ENCODE results near the gene PARP6. TPM values are rescaled to one million over a fixed set of nuclear protein-coding genes. Genes with fewer than 3 reads are reported as not detected.

The PARP6 gene
- total and polyA plus RNA-seq, 2 of the 8 experiments (the other 6 are each of a cell fraction or from before 2014, with no cell fraction given): 39.8 to 45.3 TPM

DNA sequence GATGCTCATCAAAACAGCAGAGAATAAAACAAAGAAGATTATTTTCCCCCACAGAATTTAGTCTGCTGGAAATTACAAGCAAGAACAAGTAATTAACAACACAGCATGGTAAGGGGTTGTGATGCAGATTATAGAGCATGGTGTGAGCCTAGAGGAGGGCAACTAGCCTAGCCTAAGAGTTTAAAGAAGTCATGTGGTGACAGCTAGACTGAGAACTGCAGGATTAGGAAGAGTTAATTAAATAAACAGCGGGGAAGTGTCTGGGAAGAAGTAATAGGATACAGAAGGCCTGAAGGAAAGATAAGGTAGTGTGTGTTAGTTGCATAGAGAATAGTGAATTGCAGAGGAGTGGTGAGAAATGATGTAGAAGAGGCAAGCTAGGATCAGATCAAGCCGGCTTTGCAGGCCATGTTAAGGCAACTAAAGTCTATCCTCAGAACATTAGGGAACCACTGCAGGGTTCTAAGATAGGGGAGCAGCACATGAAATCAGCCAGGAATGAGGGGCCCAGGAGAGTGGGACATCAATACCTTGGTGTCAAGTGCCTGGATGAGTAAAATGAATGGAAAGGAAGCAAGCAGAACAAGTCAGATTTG is 29.5 kb downstream of the PARP6 start (continued):
- TF ChIP-seq, protein P1, sequence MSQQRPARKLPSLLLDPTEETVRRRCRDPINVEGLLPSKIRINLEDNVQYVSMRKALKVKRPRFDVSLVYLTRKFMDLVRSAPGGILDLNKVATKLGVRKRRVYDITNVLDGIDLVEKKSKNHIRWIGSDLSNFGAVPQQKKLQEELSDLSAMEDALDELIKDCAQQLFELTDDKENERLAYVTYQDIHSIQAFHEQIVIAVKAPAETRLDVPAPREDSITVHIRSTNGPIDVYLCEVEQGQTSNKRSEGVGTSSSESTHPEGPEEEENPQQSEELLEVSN (IDR thresholded peaks at IDR 0.05): no peak
- TF ChIP-seq, protein P2, sequence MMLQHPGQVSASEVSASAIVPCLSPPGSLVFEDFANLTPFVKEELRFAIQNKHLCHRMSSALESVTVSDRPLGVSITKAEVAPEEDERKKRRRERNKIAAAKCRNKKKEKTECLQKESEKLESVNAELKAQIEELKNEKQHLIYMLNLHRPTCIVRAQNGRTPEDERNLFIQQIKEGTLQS (IDR thresholded peaks at IDR 0.05; ENCODE audit: insufficient read depth, low read depth, low read length): no peak
- TF ChIP-seq NANOG (IDR thresholded peaks at IDR 0.05; ENCODE audit: insufficient read depth, low read depth, low read length, poor library complexity, severe bottlenecking) (peak; percentile 84), ASH2L (IDR thresholded peaks at IDR 0.05; ENCODE audit: low read length) (no peak), KDM4A (IDR thresholded peaks at IDR 0.05; ENCODE audit: low read depth, low read length, severe bottlenecking) (no peak), KDM1A (IDR thresholded peaks at IDR 0.05; ENCODE audit: borderline replicate concordance, low read length) (peak; percentile 62; the same call in 1 of the 2 replicates), SRF (IDR thresholded peaks at IDR 0.05; ENCODE audit: low read depth, low read length) (no peak), SIN3A (conservative IDR thresholded peaks at IDR 0.05 in 1 of 2, IDR thresholded peaks at IDR 0.05 in 1 of 2; ENCODE audit: low read depth in 1 of 2, low read length in 2 of 2) (0 out of 4 replicates have a peak, but pooled peaks of 1 of the 2 experiments have one; percentile 40), RBBP5 (IDR thresholded peaks at IDR 0.05; ENCODE audit: borderline replicate concordance, low read depth, low read length) (no peak), TCF12 (IDR thresholded peaks at IDR 0.05; ENCODE audit: low read depth, low read length) (peak; percentile 78; the same call in 1 of the 2 replicates), HDAC2 (IDR thresholded peaks at IDR 0.05; ENCODE audit: borderline replicate concordance in 1 of 2, low read depth in 2 of 2, low read length in 2 of 2) (peak in 1 of 2 experiments; percentile 72; a peak in 1 of 4 replicates), ZNF274 (IDR thresholded peaks at IDR 0.05; ENCODE audit: borderline replicate concordance, extremely low read depth, low read length) (no peak), CTBP2 (IDR thresholded peaks at IDR 0.05; ENCODE audit: borderline replicate concordance, insufficient read depth, insufficient read length, low read length) (no peak), EZH2 (IDR thresholded peaks at IDR 0.05; ENCODE audit: low read depth, low read length, severe bottlenecking) (no peak)

Measured in H1 (cell line).